HT1080 (cell line): ENCODE data around the gene TNIP3. TPM values are rescaled to one million over a fixed set of nuclear protein-coding genes. Genes with fewer than 3 reads are reported as not detected.
"Not testable (repeated sequence)": the region's sequence is repeated elsewhere in the genome, so short reads cannot be mapped to it uniquely, and the experiment has no call there.

Experiments
- DNase-seq: peaks from one replicate; pipeline ENCODE4 v3.0.0-alpha.2; 2015; ENCODE audit warnings: low read depth
- polyA plus RNA-seq, 2 experiments: library from polyadenylated mRNA; depleted of rRNA; stranded (reverse); fragments of >200 nt; gene quantifications; 2 replicates each; pipeline ENCODE4 v1.2.3, GENCODE V29; 2015
- total RNA-seq: library from RNA; depleted of rRNA; stranded (reverse); fragments of >200 nt; shearing (Covaris generic); gene quantifications from 2 replicates; pipeline ENCODE4 v1.2.3, GENCODE V29; 2014; rRNA removed

Gene TNIP3
- total RNA-seq: 0.10 and 0.23 TPM in 2 replicates
- 0.15 TPM in 1 of 2 replicates, not detected in the other for polyA plus RNA-seq (2015; cell fraction: cytosol; rRNA removed)
- polyA plus RNA-seq (2015; cell fraction: nucleus; rRNA removed): not detected in 2 replicates

GRCh38 chr4:121164291-121164690 is at the start of gene TNIP3:
Gene TNIP3 (minus strand): TSS chr4:121164321. CDS start chr4:121164125, 196 bp downstream.
- peak; percentile 53 for DNase-seq

- no peak for DNase-seq
These were observed 48.7 kb upstream of the TNIP3 start for GRCh38 chr4:121212806-121213205.

GRCh38 chr4:121209171-121209570 is 45.0 kb upstream of the TNIP3 start:
- DNase-seq: no peak

GRCh38 chr4:121208244-121209007 is 44.3 kb upstream of the TNIP3 start:
- DNase-seq: no peak

- not testable (repeated sequence) for DNase-seq
These were observed 41.7 kb upstream of the TNIP3 start for GRCh38 chr4:121205777-121206176.

- no peak for DNase-seq
These were observed 36.8 kb upstream of the TNIP3 start for GRCh38 chr4:121200795-121201472.

- no peak for DNase-seq
These were observed 35.8 kb upstream of the TNIP3 start for GRCh38 chr4:121199742-121200561.

GRCh38 chr4:121198251-121198650 is 34.1 kb upstream of the TNIP3 start:
- DNase-seq: no peak

GRCh38 chr4:121195649-121196048 is 31.5 kb upstream of the TNIP3 start:
- no peak for DNase-seq

GRCh38 chr4:121192480-121192879 is 28.4 kb upstream of the TNIP3 start:
- DNase-seq: peak; percentile 27

GRCh38 chr4:121192013-121192412 is 27.9 kb upstream of the TNIP3 start:
- DNase-seq: no peak

- no peak for DNase-seq
These were observed 27.2 kb upstream of the TNIP3 start for GRCh38 chr4:121191361-121191760.

- no peak for DNase-seq
These were observed 26.3 kb upstream of the TNIP3 start for GRCh38 chr4:121190389-121190788.

GRCh38 chr4:121189326-121190215 is 25.4 kb upstream of the TNIP3 start:
- DNase-seq: no peak

- no peak for DNase-seq
These were observed 23.1 kb upstream of the TNIP3 start for GRCh38 chr4:121187206-121187605.

- no peak for DNase-seq
These were observed 21.8 kb upstream of the TNIP3 start for GRCh38 chr4:121185960-121186359.

GRCh38 chr4:121183989-121184388 is 19.9 kb upstream of the TNIP3 start:
- DNase-seq: no peak

GRCh38 chr4:121183361-121183760 is 19.2 kb upstream of the TNIP3 start:
- DNase-seq: no peak

GRCh38 chr4:121182296-121182695 is 18.2 kb upstream of the TNIP3 start:
- peak; percentile 38 for DNase-seq

- DNase-seq: no peak
These were observed 17.4 kb upstream of the TNIP3 start for GRCh38 chr4:121181493-121181892.

GRCh38 chr4:121180558-121180957 is 16.4 kb upstream of the TNIP3 start:
- no peak for DNase-seq
